IPS-NIHi7 (cell line): ENCODE results near the gene RGS9.
"Not testable (repeated sequence)": the region's sequence is repeated elsewhere in the genome, so short reads cannot be mapped to it uniquely, and the experiment has no call there.

Source experiments
- DNase-seq: peaks from one replicate; pipeline ENCODE4 v3.0.0; 2012; ENCODE audit warnings: mixed read lengths; ENCODE audit errors: extremely low spot score

Gene RGS9

GRCh38 chr17:65156185-65156834 is 19.1 kb downstream of the RGS9 start:
- DNase-seq = no peak

- no peak for DNase-seq
These were observed 19.8 kb downstream of the RGS9 start for GRCh38 chr17:65156835-65157565.

- no peak for DNase-seq
These were observed 20.9 kb downstream of the RGS9 start for GRCh38 chr17:65158041-65158440.

GRCh38 chr17:65158622-65159021 is 21.5 kb downstream of the RGS9 start:
- DNase-seq = no peak

- no peak for DNase-seq
These were observed 23.3 kb downstream of the RGS9 start for GRCh38 chr17:65160516-65160915.

GRCh38 chr17:65163990-65164495 is 26.9 kb downstream of the RGS9 start:
- peak; percentile 42 for DNase-seq

GRCh38 chr17:65166787-65167186 is 29.6 kb downstream of the RGS9 start:
- no peak for DNase-seq

- no peak for DNase-seq
These were observed 30.4 kb downstream of the RGS9 start for GRCh38 chr17:65167566-65167965.

- no peak for DNase-seq
These were observed 32.5 kb downstream of the RGS9 start for GRCh38 chr17:65169691-65170090.

GRCh38 chr17:65170839-65171238 is 33.7 kb downstream of the RGS9 start:
- no peak for DNase-seq

- no peak for DNase-seq
These were observed 34.6 kb downstream of the RGS9 start for GRCh38 chr17:65171752-65172151.

- no peak for DNase-seq
These were observed 35.4 kb downstream of the RGS9 start for GRCh38 chr17:65172496-65173136.

- no peak for DNase-seq
These were observed 36.2 kb downstream of the RGS9 start for GRCh38 chr17:65173284-65173793.

GRCh38 chr17:65173976-65174683 is 37.0 kb downstream of the RGS9 start:
- no peak for DNase-seq

GRCh38 chr17:65174974-65175373 is 37.8 kb downstream of the RGS9 start:
- DNase-seq = no peak

GRCh38 chr17:65175952-65176351 is 38.8 kb downstream of the RGS9 start:
- no peak for DNase-seq

- DNase-seq = no peak
These were observed 39.7 kb downstream of the RGS9 start for GRCh38 chr17:65176646-65177409.

- DNase-seq = no peak
These were observed 40.7 kb downstream of the RGS9 start for GRCh38 chr17:65177901-65178300.

- DNase-seq = not testable (repeated sequence)
These were observed 43.1 kb downstream of the RGS9 start for GRCh38 chr17:65180276-65180675.

- DNase-seq = not testable (repeated sequence)
These were observed 43.6 kb downstream of the RGS9 start for GRCh38 chr17:65180752-65181236.
